Suprapubic skin (tissue), 3 donors: ENCODE results near the gene CALN1.

ENCODE experiments used
- EP300 ChIP-seq: sonication (generic); formaldehyde crosslinking; IDR thresholded peaks from one replicate; pipeline ENCODE4 v1.6.1; 2017; ENCODE audit warnings: antibody characterized with exemption
- POLR2A ChIP-seq, 2 donors: fragments of 450-650 bp; IDR thresholded peaks; one replicate each; pipeline ENCODE4 v1.6.1; 2017; ENCODE audit warnings: antibody characterized with exemption in 2 of 2, mild to moderate bottlenecking in 2 of 2, moderate library complexity in 2 of 2
- TF ChIP-seq, protein P1 (sequence below), 2 donors: fragments of 200-600 bp in 1 of 2; fragments of 450-650 bp in 1 of 2; sonication (generic) in 1 of 2; IDR thresholded peaks; one replicate each; pipeline ENCODE4 v1.5.1; 2016 to 2019; ENCODE audit warnings: antibody characterized with exemption in 2 of 2, mild to moderate bottlenecking in 1 of 2, moderate library complexity in 1 of 2

DNA sequence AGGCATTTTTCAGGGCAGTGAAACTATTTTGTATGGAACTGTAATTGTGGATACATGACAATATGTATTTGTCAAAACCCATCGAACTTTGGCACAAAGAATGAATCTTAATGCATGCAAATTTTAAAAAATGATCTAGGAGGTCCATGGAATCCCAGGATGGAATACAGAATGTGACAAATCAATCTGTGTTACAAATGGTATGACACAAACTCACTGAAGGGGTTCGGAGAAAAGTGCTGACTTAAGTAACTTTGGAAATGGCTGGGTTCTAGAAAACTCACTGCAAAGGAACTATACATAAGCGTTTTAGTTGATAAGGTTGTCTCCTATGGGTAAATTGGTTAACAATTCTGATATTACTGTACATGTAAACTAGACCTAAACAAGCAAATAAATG lies 26.0 kb downstream of the CALN1 start:
- no peak for TF ChIP-seq EP300
- TF ChIP-seq, protein P1, sequence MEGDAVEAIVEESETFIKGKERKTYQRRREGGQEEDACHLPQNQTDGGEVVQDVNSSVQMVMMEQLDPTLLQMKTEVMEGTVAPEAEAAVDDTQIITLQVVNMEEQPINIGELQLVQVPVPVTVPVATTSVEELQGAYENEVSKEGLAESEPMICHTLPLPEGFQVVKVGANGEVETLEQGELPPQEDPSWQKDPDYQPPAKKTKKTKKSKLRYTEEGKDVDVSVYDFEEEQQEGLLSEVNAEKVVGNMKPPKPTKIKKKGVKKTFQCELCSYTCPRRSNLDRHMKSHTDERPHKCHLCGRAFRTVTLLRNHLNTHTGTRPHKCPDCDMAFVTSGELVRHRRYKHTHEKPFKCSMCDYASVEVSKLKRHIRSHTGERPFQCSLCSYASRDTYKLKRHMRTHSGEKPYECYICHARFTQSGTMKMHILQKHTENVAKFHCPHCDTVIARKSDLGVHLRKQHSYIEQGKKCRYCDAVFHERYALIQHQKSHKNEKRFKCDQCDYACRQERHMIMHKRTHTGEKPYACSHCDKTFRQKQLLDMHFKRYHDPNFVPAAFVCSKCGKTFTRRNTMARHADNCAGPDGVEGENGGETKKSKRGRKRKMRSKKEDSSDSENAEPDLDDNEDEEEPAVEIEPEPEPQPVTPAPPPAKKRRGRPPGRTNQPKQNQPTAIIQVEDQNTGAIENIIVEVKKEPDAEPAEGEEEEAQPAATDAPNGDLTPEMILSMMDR (IDR thresholded peaks at IDR 0.05), result no peak
- TF ChIP-seq POLR2A (IDR thresholded peaks at IDR 0.05), result no peak
